GM12878 (cell line): Measurements from ENCODE around the gene AEBP2. TPM values are rescaled to one million over a fixed set of nuclear protein-coding genes. Genes with fewer than 3 reads are reported as not detected.

Experiments used
- ASH2L ChIP-seq: fragments of 300-600, 200-600 bp; sonication (generic); IDR thresholded peaks from 2 replicates; pipeline ENCODE4 v1.6.1; 2017; ENCODE audit warnings: low read depth, mild to moderate bottlenecking, borderline replicate concordance
- BACH1 ChIP-seq: fragments of 450-650 bp; IDR thresholded peaks from 2 replicates; pipeline ENCODE4 v1.6.1; 2017; ENCODE audit warnings: mild to moderate bottlenecking, borderline replicate concordance
- BCL11A ChIP-seq: IDR thresholded peaks from 2 replicates; pipeline ENCODE4 v1.6.1; 2011; ENCODE audit warnings: low read depth, low read length
- CHD1 ChIP-seq: IDR thresholded peaks from 2 replicates; pipeline ENCODE4 v1.6.1; 2012; ENCODE audit warnings: low read depth, low read length, improper control_type of control experiment
- CHD2 ChIP-seq: IDR thresholded peaks from 2 replicates; pipeline ENCODE4 v1.6.1; 2011; ENCODE audit warnings: low read depth, low read length, improper control_type of control experiment, borderline replicate concordance
- CREM ChIP-seq: IDR thresholded peaks from 2 replicates; pipeline ENCODE4 v1.6.1; 2014; ENCODE audit warnings: antibody characterized with exemption, low read depth
- EGR1 ChIP-seq, 2 experiments: IDR thresholded peaks; 1 replicate in 1 of 2; 2 replicates in 1 of 2; pipeline ENCODE4 v1.6.1; 2011 to 2012; ENCODE audit warnings: low read depth in 2 of 2, low read length in 2 of 2, borderline replicate concordance in 1 of 2, mild to moderate bottlenecking in 1 of 2, moderate library complexity in 1 of 2
- FOS ChIP-seq: IDR thresholded peaks from 3 replicates; pipeline ENCODE4 v1.6.1; 2011; ENCODE audit warnings: borderline replicate concordance; ENCODE audit not compliant: insufficient read length; ENCODE audit errors: extremely low read depth
- FOXK2 ChIP-seq: fragments of 450-650 bp; IDR thresholded peaks from 2 replicates; pipeline ENCODE4 v1.6.1; 2017; ENCODE audit warnings: mild to moderate bottlenecking, moderate library complexity
- GATAD2B ChIP-seq: fragments of 450-650 bp; conservative IDR thresholded peaks from 2 replicates; pipeline ENCODE4 v1.6.1; 2017; ENCODE audit warnings: low read depth, mild to moderate bottlenecking, moderate library complexity
- HDAC6 ChIP-seq: fragments of 200-600 bp; sonication (generic); IDR thresholded peaks from one replicate; pipeline ENCODE4 v1.8.0; 2017; ENCODE audit warnings: antibody characterized with exemption; ENCODE audit not compliant: unreplicated experiment
- KDM1A ChIP-seq: fragments of 200-600 bp; sonication (generic); IDR thresholded peaks from 2 replicates; pipeline ENCODE4 v1.6.1; 2016; ENCODE audit warnings: borderline replicate concordance
- MYB ChIP-seq: fragments of 150-350 bp; IDR thresholded peaks from 2 replicates; pipeline ENCODE4 v1.6.1; 2014; ENCODE audit warnings: mild to moderate bottlenecking, low read depth, low read length, borderline replicate concordance
- NBN ChIP-seq: fragments of 450-650 bp; IDR thresholded peaks from 2 replicates; pipeline ENCODE4 v1.6.1; 2016
- NRF1 ChIP-seq: conservative IDR thresholded peaks from 2 replicates; pipeline ENCODE4 v1.6.1; 2011; ENCODE audit warnings: mild to moderate bottlenecking, low read depth, low read length, improper control_type of control experiment
- PAX8 ChIP-seq: fragments of 450-650 bp; IDR thresholded peaks from 2 replicates; pipeline ENCODE4 v1.6.1; 2017; ENCODE audit warnings: mild to moderate bottlenecking, moderate library complexity
- SIX5 ChIP-seq: IDR thresholded peaks from 2 replicates; pipeline ENCODE4 v1.6.1; 2011; ENCODE audit warnings: mild to moderate bottlenecking, low read depth, low read length, moderate library complexity; ENCODE audit not compliant: severe bottlenecking
- SMAD5 ChIP-seq: IDR thresholded peaks from 2 replicates; pipeline ENCODE4 v1.6.1; 2016; ENCODE audit warnings: antibody characterized with exemption, low read depth
- SMARCA5 ChIP-seq: fragments of 450-650 bp; IDR thresholded peaks from 2 replicates; pipeline ENCODE4 v1.6.1; 2017; ENCODE audit warnings: mild to moderate bottlenecking
- SREBF1 ChIP-seq: IDR thresholded peaks from 2 replicates; pipeline ENCODE4 v1.6.1; 2012; ENCODE audit warnings: mild to moderate bottlenecking, low read length
- SREBF2 ChIP-seq: IDR thresholded peaks from 2 replicates; pipeline ENCODE4 v1.6.1; 2012; ENCODE audit warnings: mild to moderate bottlenecking, low read length
- TCF7 ChIP-seq: IDR thresholded peaks from 2 replicates; pipeline ENCODE4 v1.6.1; 2014; ENCODE audit warnings: antibody characterized with exemption, borderline replicate concordance
- ZBED1 ChIP-seq: IDR thresholded peaks from 2 replicates; pipeline ENCODE4 v1.6.1; 2016; ENCODE audit warnings: borderline replicate concordance
- ZNF207 ChIP-seq: fragments of 450-650 bp; IDR thresholded peaks from 2 replicates; pipeline ENCODE4 v1.6.1; 2014; ENCODE audit warnings: antibody characterized with exemption, mild to moderate bottlenecking, borderline replicate concordance
- polyA plus RNA-seq, 11 experiments: library from polyadenylated mRNA; depleted of rRNA in 4 of 11; unstranded in 6 of 11; stranded (reverse) in 5 of 11; fragments of >200 nt; fragmentation: Nextera tagmentation in 4 of 11; fragmentation: Illumina TruSeq in 1 of 11; extraction: Ambion mirVana in 4 of 11; extraction: Trizol in 1 of 11; gene quantifications; 1 replicate in 1 of 11; 2 replicates in 10 of 11; pipeline versions ENCODE4 v1.2.1 to v1.2.3, GENCODE V29; 2011 to 2016; ENCODE audit warnings: inconsistent platforms in 2 of 11, missing spikeins in 2 of 11, low read depth in 1 of 11
- total RNA-seq, 4 experiments: library from RNA; depleted of rRNA in 3 of 4; stranded (reverse); fragments of >200 nt in 3 of 4; fragmentation: Illumina TruSeq in 1 of 4; extraction: Trizol in 1 of 4; gene quantifications; 2 replicates each; pipeline versions ENCODE4 v1.2.1 to v1.2.3, GENCODE V29; 2013 to 2021
- TF ChIP-seq, protein P1 (sequence below): fragments of 450-650 bp; IDR thresholded peaks from 2 replicates; pipeline ENCODE4 v1.6.1; 2017; ENCODE audit warnings: low read depth, mild to moderate bottlenecking, moderate library complexity
- TF ChIP-seq, protein P2 (sequence below): fragments of 450-650 bp; conservative IDR thresholded peaks from 2 replicates; pipeline ENCODE4 v1.6.1; 2017; ENCODE audit warnings: mild to moderate bottlenecking, moderate library complexity
- TF ChIP-seq, protein P3 (sequence below): IDR thresholded peaks from 2 replicates; pipeline ENCODE4 v1.6.1; 2011; ENCODE audit warnings: low read depth, low read length, improper control_type of control experiment, borderline replicate concordance
- TF ChIP-seq, protein P4 (sequence below): IDR thresholded peaks from 2 replicates; pipeline ENCODE4 v1.6.1; 2012; ENCODE audit warnings: low read depth, low read length, improper control_type of control experiment

The AEBP2 gene
- total and polyA plus RNA-seq, 10 of the 15 experiments (the other 5 are each of a cell fraction or from before 2014, with no cell fraction given): 17.6 to 126 (median 44.8) TPM

DNA sequence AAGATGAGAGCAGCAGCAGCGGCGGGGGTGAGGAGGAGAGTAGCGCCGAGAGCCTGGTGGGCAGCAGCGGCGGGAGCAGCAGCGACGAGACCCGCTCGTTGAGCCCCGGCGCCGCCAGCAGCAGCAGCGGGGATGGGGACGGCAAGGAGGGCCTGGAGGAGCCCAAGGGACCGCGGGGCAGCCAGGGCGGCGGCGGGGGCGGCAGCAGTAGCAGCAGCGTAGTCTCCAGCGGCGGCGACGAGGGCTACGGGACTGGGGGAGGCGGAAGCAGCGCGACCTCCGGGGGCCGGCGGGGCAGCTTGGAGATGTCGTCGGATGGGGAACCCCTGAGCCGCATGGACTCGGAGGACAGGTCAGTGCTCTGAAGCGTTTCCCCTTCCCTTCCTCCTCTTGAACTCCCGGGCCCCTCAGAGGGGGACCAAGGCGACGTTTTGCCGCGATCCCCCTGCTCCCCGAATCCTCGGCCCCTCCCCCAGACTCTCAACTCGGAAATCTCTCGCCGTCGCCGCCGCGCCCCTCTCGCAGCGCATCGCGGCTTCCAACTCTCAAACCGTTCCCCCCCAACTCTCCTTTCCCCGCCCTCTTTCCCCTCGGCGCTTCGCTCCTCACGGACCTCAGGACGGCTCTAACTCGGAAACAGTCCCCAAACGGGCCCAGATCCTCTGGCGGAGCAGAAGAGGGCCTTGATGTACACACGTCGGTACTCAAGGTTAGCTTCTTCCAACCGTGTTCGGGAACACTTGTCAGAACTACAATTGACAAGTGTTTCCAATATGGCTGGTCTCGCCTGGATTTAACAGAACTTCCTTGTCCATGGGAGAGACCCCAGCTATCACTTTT lies 947 bp downstream of the AEBP2 start (continued):
- TF ChIP-seq SREBF1: no peak
- TF ChIP-seq SIX5: no peak
- TF ChIP-seq NRF1: no peak
- TF ChIP-seq PAX8: no peak
- peak in 1 of 2 experiments; percentile 41; a peak in 1 of 3 replicates for TF ChIP-seq EGR1 (IDR thresholded peaks at IDR 0.05; ENCODE audit: borderline replicate concordance in 1 of 2, low read depth in 2 of 2, low read length in 2 of 2)
- no peak for TF ChIP-seq SREBF2
- TF ChIP-seq FOXK2: no peak
- no peak for TF ChIP-seq HDAC6
- no peak for TF ChIP-seq BCL11A
- TF ChIP-seq FOS: no peak
- no peak for TF ChIP-seq TCF7
- TF ChIP-seq SMARCA5: no peak
- no peak for TF ChIP-seq BACH1
- TF ChIP-seq MYB: no peak
- no peak for TF ChIP-seq ZNF207
- TF ChIP-seq KDM1A: no peak
- TF ChIP-seq, protein P1, sequence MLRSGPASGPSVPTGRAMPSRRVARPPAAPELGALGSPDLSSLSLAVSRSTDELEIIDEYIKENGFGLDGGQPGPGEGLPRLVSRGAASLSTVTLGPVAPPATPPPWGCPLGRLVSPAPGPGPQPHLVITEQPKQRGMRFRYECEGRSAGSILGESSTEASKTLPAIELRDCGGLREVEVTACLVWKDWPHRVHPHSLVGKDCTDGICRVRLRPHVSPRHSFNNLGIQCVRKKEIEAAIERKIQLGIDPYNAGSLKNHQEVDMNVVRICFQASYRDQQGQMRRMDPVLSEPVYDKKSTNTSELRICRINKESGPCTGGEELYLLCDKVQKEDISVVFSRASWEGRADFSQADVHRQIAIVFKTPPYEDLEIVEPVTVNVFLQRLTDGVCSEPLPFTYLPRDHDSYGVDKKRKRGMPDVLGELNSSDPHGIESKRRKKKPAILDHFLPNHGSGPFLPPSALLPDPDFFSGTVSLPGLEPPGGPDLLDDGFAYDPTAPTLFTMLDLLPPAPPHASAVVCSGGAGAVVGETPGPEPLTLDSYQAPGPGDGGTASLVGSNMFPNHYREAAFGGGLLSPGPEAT: no peak
- TF ChIP-seq ZBED1: no peak
- no peak for TF ChIP-seq CHD1
- TF ChIP-seq CHD2: no peak
- TF ChIP-seq SMAD5: no peak
- TF ChIP-seq ASH2L: no peak; the same call in 1 of the 2 replicates
- TF ChIP-seq, protein P2, sequence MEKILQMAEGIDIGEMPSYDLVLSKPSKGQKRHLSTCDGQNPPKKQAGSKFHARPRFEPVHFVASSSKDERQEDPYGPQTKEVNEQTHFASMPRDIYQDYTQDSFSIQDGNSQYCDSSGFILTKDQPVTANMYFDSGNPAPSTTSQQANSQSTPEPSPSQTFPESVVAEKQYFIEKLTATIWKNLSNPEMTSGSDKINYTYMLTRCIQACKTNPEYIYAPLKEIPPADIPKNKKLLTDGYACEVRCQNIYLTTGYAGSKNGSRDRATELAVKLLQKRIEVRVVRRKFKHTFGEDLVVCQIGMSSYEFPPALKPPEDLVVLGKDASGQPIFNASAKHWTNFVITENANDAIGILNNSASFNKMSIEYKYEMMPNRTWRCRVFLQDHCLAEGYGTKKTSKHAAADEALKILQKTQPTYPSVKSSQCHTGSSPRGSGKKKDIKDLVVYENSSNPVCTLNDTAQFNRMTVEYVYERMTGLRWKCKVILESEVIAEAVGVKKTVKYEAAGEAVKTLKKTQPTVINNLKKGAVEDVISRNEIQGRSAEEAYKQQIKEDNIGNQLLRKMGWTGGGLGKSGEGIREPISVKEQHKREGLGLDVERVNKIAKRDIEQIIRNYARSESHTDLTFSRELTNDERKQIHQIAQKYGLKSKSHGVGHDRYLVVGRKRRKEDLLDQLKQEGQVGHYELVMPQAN: peak; percentile 52; the same call in 1 of the 2 replicates
- TF ChIP-seq, protein P3, sequence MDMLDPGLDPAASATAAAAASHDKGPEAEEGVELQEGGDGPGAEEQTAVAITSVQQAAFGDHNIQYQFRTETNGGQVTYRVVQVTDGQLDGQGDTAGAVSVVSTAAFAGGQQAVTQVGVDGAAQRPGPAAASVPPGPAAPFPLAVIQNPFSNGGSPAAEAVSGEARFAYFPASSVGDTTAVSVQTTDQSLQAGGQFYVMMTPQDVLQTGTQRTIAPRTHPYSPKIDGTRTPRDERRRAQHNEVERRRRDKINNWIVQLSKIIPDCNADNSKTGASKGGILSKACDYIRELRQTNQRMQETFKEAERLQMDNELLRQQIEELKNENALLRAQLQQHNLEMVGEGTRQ: no peak
- TF ChIP-seq, protein P4, sequence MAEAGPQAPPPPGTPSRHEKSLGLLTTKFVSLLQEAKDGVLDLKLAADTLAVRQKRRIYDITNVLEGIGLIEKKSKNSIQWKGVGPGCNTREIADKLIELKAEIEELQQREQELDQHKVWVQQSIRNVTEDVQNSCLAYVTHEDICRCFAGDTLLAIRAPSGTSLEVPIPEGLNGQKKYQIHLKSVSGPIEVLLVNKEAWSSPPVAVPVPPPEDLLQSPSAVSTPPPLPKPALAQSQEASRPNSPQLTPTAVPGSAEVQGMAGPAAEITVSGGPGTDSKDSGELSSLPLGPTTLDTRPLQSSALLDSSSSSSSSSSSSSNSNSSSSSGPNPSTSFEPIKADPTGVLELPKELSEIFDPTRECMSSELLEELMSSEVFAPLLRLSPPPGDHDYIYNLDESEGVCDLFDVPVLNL: no peak
- no peak; the same call in 1 of the 2 replicates for TF ChIP-seq GATAD2B
- no peak; the same call in 1 of the 2 replicates for TF ChIP-seq NBN
- no peak for TF ChIP-seq CREM
